Measurements from ENCODE around the gene GPR85. TPM values are rescaled to one million over a fixed set of nuclear protein-coding genes. Genes with fewer than 3 reads are reported as not detected.
"Not testable (repeated sequence)": the region's sequence is repeated elsewhere in the genome, so short reads cannot be mapped to it uniquely, and the experiment has no call there.

The GPR85 gene
- total RNA-seq = 0.39 and 0.92 TPM in 2 replicates

- DNase-seq (ENCODE audit: low read depth, low spot score) = no peak
Measured at GRCh38 chr7:113086431-113086888, at the start of gene GPR85. Gene GPR85 (minus strand): TSS chr7:113086827. CDS start chr7:113084721, 2,106 bp downstream.

GRCh38 chr7:113134025-113134424 is 47.4 kb upstream of the GPR85 start:
- DNase-seq (ENCODE audit: low read depth, low spot score) = no peak

- DNase-seq (ENCODE audit: low read depth, low spot score) = no peak
Measured at GRCh38 chr7:113131367-113131766, 44.7 kb upstream of the GPR85 start.

- no peak for DNase-seq (ENCODE audit: low read depth, low spot score)
Measured at GRCh38 chr7:113128031-113128430, 41.4 kb upstream of the GPR85 start.

GRCh38 chr7:113125728-113126127 is 39.1 kb upstream of the GPR85 start:
- DNase-seq (ENCODE audit: low read depth, low spot score) = no peak

GRCh38 chr7:113122744-113123143 is 36.1 kb upstream of the GPR85 start:
- no peak for DNase-seq (ENCODE audit: low read depth, low spot score)

- DNase-seq (ENCODE audit: low read depth, low spot score) = no peak
Measured at GRCh38 chr7:113120647-113121046, 34.0 kb upstream of the GPR85 start.

GRCh38 chr7:113119429-113119828 is 32.8 kb upstream of the GPR85 start:
- DNase-seq (ENCODE audit: low read depth, low spot score) = no peak

- peak; percentile 73 for DNase-seq (ENCODE audit: low read depth, low spot score)
Measured at GRCh38 chr7:113118074-113118959, 31.7 kb upstream of the GPR85 start, which contains the start of gene SMIM30. Gene SMIM30 (minus strand): TSS chr7:113118554. CDS start chr7:113117578, 976 bp downstream.

- not testable (repeated sequence) for DNase-seq (ENCODE audit: low read depth, low spot score)
Measured at GRCh38 chr7:113117374-113117774, 30.7 kb upstream of the GPR85 start.

- no peak for DNase-seq (ENCODE audit: low read depth, low spot score)
Measured at GRCh38 chr7:113113912-113114311, 27.3 kb upstream of the GPR85 start.

GRCh38 chr7:113109718-113110117 is 23.1 kb upstream of the GPR85 start:
- DNase-seq (ENCODE audit: low read depth, low spot score) = no peak

- DNase-seq (ENCODE audit: low read depth, low spot score) = no peak
Measured at GRCh38 chr7:113100121-113100603, 13.5 kb upstream of the GPR85 start.

GRCh38 chr7:113099284-113099919 is 12.8 kb upstream of the GPR85 start:
- no peak for DNase-seq (ENCODE audit: low read depth, low spot score)

GRCh38 chr7:113094517-113095249 is 8.1 kb upstream of the GPR85 start:
- no peak for DNase-seq (ENCODE audit: low read depth, low spot score)

GRCh38 chr7:113093561-113093960 is 6.9 kb upstream of the GPR85 start:
- no peak for DNase-seq (ENCODE audit: low read depth, low spot score)

- DNase-seq (ENCODE audit: low read depth, low spot score) = no peak
Measured at GRCh38 chr7:113092762-113093161, 6.1 kb upstream of the GPR85 start.

- peak; percentile 57 for DNase-seq (ENCODE audit: low read depth, low spot score)
Measured at GRCh38 chr7:113087071-113087998, 708 bp upstream of the GPR85 start.

- no peak for DNase-seq (ENCODE audit: low read depth, low spot score)
Measured at GRCh38 chr7:113085781-113086390, 741 bp downstream of the GPR85 start.

Data from pulmonary artery endothelial cell (primary cell).